Body of pancreas (tissue), 4 donors: ENCODE data around the gene IQSEC1. TPM values are rescaled to one million over a fixed set of nuclear protein-coding genes. Genes with fewer than 3 reads are reported as not detected.

Experiments used
- ATAC-seq: fragments of 150-250 bp; one replicate; pipeline ENCODE4 v1.9.1; 2016
- DNase-seq, 4 donors: peaks; one replicate each; pipeline ENCODE4 v3.0.0-alpha.2; 2019
- H3K27ac ChIP-seq, 4 donors: fragments of 200-600 bp; sonication (generic); 1 replicate in 3 of 4; 2 replicates in 1 of 4; pipeline versions ENCODE4 v1.5.1 to v1.6.1; 2016 to 2019; ENCODE audit warnings: mild to moderate bottlenecking in 1 of 4, mixed read lengths in 1 of 4, moderate library complexity in 1 of 4
- H3K27me3 ChIP-seq, 2 donors: fragments of 200-600 bp; sonication (generic); one replicate each; pipeline ENCODE4 v1.6.0; 2016; ENCODE audit warnings: mild to moderate bottlenecking in 1 of 2
- H3K36me3 ChIP-seq, 2 donors: fragments of 200-600 bp; sonication (generic); replicated peaks in 1 of 2; 2 replicates each; pipeline ENCODE4 v1.5.1; 2016; ENCODE audit warnings: low read depth in 2 of 2; ENCODE audit not compliant: insufficient read depth in 1 of 2
- H3K4me1 ChIP-seq: fragments of 200-600 bp; sonication (generic); one replicate; pipeline ENCODE4 v1.6.0; 2016
- H3K4me3 ChIP-seq, 2 donors: fragments of 200-600 bp; sonication (generic); 1 replicate in 1 of 2; 2 replicates in 1 of 2; pipeline ENCODE4 v1.5.1; 2016 to 2019
- H3K9me3 ChIP-seq, 3 donors: fragments of 200-600 bp; sonication (generic); 1 replicate in 2 of 3; 2 replicates in 1 of 3; pipeline ENCODE4 v1.5.1; 2016
- CTCF ChIP-seq, 7 experiments: fragments of 450-650 bp in 4 of 7; fragments of 200-600 bp in 3 of 7; sonication (generic) in 3 of 7; IDR thresholded peaks; one replicate each; pipeline ENCODE4 v1.5.1; 2016 to 2019; ENCODE audit warnings: antibody characterized with exemption in 7 of 7
- POLR2A ChIP-seq, 3 donors: fragments of 450-650 bp; IDR thresholded peaks; one replicate each; pipeline ENCODE4 v1.6.1; 2016; ENCODE audit warnings: antibody characterized with exemption in 3 of 3, mild to moderate bottlenecking in 2 of 3
- whole genome bisulfite sequencing, 2 donors: methylation state at CpG; one replicate each; pipeline ENCODE4 v1.1.5; 2017; 5-methylcytosine and 5-hydroxymethylcytosine counted together
- intact Hi-C: fragments of 100-400 bp; cut with DNase I; formaldehyde crosslinking; loops from one replicate; pipeline ENCODE4 v1.15.1; 2023
- total RNA-seq, 2 donors: library from RNA; depleted of rRNA; stranded (reverse); fragments of >200 nt; gene quantifications; one replicate each; pipeline ENCODE4 v1.1.0, GENCODE V29; 2016

Gene IQSEC1
- total RNA-seq, 2 donors from 2014 or later, result 29.6 to 42.2 TPM

- Histone ChIP-seq H3K27me3 (no peaks in the 10 kb centered on the region), H3K27ac (no peak overlapping the region), H3K4me3 (no peak overlapping the region), H3K9me3 (no peaks in the 10 kb centered on the region), H3K36me3 (peaks cover 0 to 29% of the 10 kb centered on the region in 2 donors), H3K4me1 (no peaks in the 10 kb centered on the region)
- ATAC-seq (no peak), DNase-seq (no peak)
- TF ChIP-seq CTCF (IDR thresholded peaks at IDR 0.05), result no peak
- TF ChIP-seq POLR2A (IDR thresholded peaks at IDR 0.05), result no peak
- 86 to 96% methylated on average over 7 to 20 of the region's 20 CpGs for WGBS, 2 donors
- intact Hi-C loops, result no loop called here
Observed at GRCh38 chr3:12906141-12906915, 166.9 kb downstream of the IQSEC1 start.

- 80 to 90% methylated on average over 5 to 21 of the region's 21 CpGs for WGBS, 2 donors
- Histone ChIP-seq H3K27me3 (no peaks in the 10 kb centered on the region), H3K27ac (no peak overlapping the region), H3K4me3 (no peak overlapping the region), H3K9me3 (no peaks in the 10 kb centered on the region), H3K36me3 (peaks cover 0 to 29% of the 10 kb centered on the region in 2 donors), H3K4me1 (no peaks in the 10 kb centered on the region)
- ATAC-seq (no peak), DNase-seq (no peak)
- TF ChIP-seq CTCF (IDR thresholded peaks at IDR 0.05), result no peak
- TF ChIP-seq POLR2A (IDR thresholded peaks at IDR 0.05), result no peak
- intact Hi-C loops, result no loop called here
Observed at GRCh38 chr3:12905316-12906071, 167.7 kb downstream of the IQSEC1 start.

- intact Hi-C loops, result no loop called here
- Histone ChIP-seq H3K4me1 (no peaks in the 10 kb centered on the region), H3K4me3 (no peak overlapping the region), H3K27ac (no peak overlapping the region), H3K27me3 (no peaks in the 10 kb centered on the region), H3K36me3 (peaks cover 0 to 27% of the 10 kb centered on the region in 2 donors), H3K9me3 (no peaks in the 10 kb centered on the region)
- 83 to 100% methylated on average over 2 to 7 of the region's 7 CpGs for WGBS, 2 donors
- DNase-seq, result no peak
- TF ChIP-seq CTCF (IDR thresholded peaks at IDR 0.05) (no peak), POLR2A (IDR thresholded peaks at IDR 0.05) (no peak)
- no peak for ATAC-seq
Observed at GRCh38 chr3:12904951-12905315, 168.3 kb downstream of the IQSEC1 start.

GRCh38 chr3:12903881-12904280, 169.3 kb downstream of the IQSEC1 start:
- TF ChIP-seq POLR2A (IDR thresholded peaks at IDR 0.05) (no peak), CTCF (IDR thresholded peaks at IDR 0.05) (no peak)
- Histone ChIP-seq H3K4me1 (no peaks in the 10 kb centered on the region), H3K9me3 (no peaks in the 10 kb centered on the region), H3K36me3 (peaks cover 0 to 26% of the 10 kb centered on the region in 2 donors), H3K4me3 (no peak overlapping the region), H3K27ac (no peak overlapping the region), H3K27me3 (no peaks in the 10 kb centered on the region)
- ATAC-seq (no peak), DNase-seq (no peak)
- WGBS, 2 donors, result 83 to 91% methylated on average over 1 to 7 of the region's 7 CpGs
- intact Hi-C loops, result no loop called here
